Smooth muscle cell (in vitro differentiated cells): Measurements from ENCODE around the gene WASL. TPM values are rescaled to one million over a fixed set of nuclear protein-coding genes. Genes with fewer than 3 reads are reported as not detected.

Source experiments
- DNase-seq: peaks from one replicate; lab custom pipeline; 2025; ENCODE audit not compliant: unreplicated experiment; lab: John Stamatoyannopoulos, UW
- H2AFZ ChIP-seq: fragments of 200-600 bp; sonication (generic); 2 replicates; pipeline ENCODE4 v1.6.0; 2016; ENCODE audit warnings: antibody characterized with exemption, low read depth, mild to moderate bottlenecking
- H3F3A ChIP-seq: fragments of 200-600 bp; sonication (generic); 2 replicates; pipeline ENCODE4 v1.6.0; 2017; ENCODE audit warnings: antibody characterized with exemption, low read depth
- H3K27ac ChIP-seq: fragments of 200-600 bp; sonication (generic); 2 replicates; pipeline ENCODE4 v1.5.1; 2016; ENCODE audit warnings: low read depth, mild to moderate bottlenecking
- H3K27me3 ChIP-seq: fragments of 200-600 bp; sonication (generic); 2 replicates; pipeline ENCODE4 v1.6.1; 2016; ENCODE audit warnings: low read depth, mild to moderate bottlenecking
- H3K36me3 ChIP-seq: fragments of 200-600 bp; sonication (generic); 2 replicates; pipeline ENCODE4 v1.5.1; 2016; ENCODE audit warnings: low read depth
- H3K4me1 ChIP-seq: fragments of 200-600 bp; sonication (generic); 2 replicates; pipeline ENCODE4 v1.5.1; 2016; ENCODE audit warnings: low read depth
- H3K4me2 ChIP-seq: fragments of 200-600 bp; sonication (generic); 2 replicates; pipeline ENCODE4 v1.6.0; 2016; ENCODE audit warnings: mild to moderate bottlenecking
- H3K4me3 ChIP-seq: fragments of 200-600 bp; sonication (generic); 2 replicates; pipeline ENCODE4 v1.5.1; 2016; ENCODE audit warnings: mild to moderate bottlenecking
- H3K79me2 ChIP-seq: fragments of 200-600 bp; sonication (generic); 2 replicates; pipeline ENCODE4 v1.6.0; 2016; ENCODE audit warnings: low read depth, mild to moderate bottlenecking
- H3K9ac ChIP-seq: fragments of 200-600 bp; sonication (generic); 2 replicates; pipeline ENCODE4 v1.6.0; 2016; ENCODE audit warnings: low read depth
- H3K9me3 ChIP-seq: fragments of 200-600 bp; sonication (generic); replicated peaks from 2 replicates; pipeline ENCODE4 v1.5.1; 2016; ENCODE audit warnings: low read depth
- H4K20me1 ChIP-seq: fragments of 200-600 bp; sonication (generic); 2 replicates; pipeline ENCODE4 v1.6.0; 2016; ENCODE audit warnings: low read depth
- WGBS: methylation state at CpG from one replicate; pipeline ENCODE4 v1.1.7; 2016; ENCODE audit warnings: low lambda C conversion rate; 5-methylcytosine and 5-hydroxymethylcytosine counted together
- polyA plus RNA-seq: library from polyadenylated mRNA; unstranded; fragments of >200 nt; fragmentation: Nextera tagmentation; extraction: Ambion mirVana; gene quantifications from 2 replicates; pipeline ENCODE4 v1.2.1, GENCODE V29; 2016
- total RNA-seq: library from RNA; depleted of rRNA; stranded (reverse); fragments of >200 nt; gene quantifications from 2 replicates; pipeline ENCODE4 v1.2.3, GENCODE V29; 2014
- TF ChIP-seq, protein P1 (sequence below): fragments of 200-600 bp; sonication (generic); IDR thresholded peaks from 2 replicates; pipeline ENCODE4 v1.5.1; 2017; ENCODE audit warnings: borderline replicate concordance, mild to moderate bottlenecking, antibody characterized with exemption; ENCODE audit not compliant: insufficient read depth, poor library complexity, severe bottlenecking

The WASL gene
- total and polyA plus RNA-seq, 2 experiments from 2014 or later = 22.7 to 35.3 TPM

GRCh38 chr7:123750389-123751230 is 1.8 kb upstream of the WASL start:
- Histone ChIP-seq H3K27me3 (no peaks in the 10 kb centered on the region), H3K4me2 (peak overlapping the region; percentile 95), H3K79me2 (peaks cover 32% of the 10 kb centered on the region), H3K9me3 (no peaks in the 10 kb centered on the region), H4K20me1 (peaks cover 24% of the 10 kb centered on the region), H3K4me1 (peaks cover 35% of the 10 kb centered on the region), H3K9ac (no peak overlapping the region), H3F3A (peaks cover 23% of the 10 kb centered on the region), H2AFZ (no peak overlapping the region), H3K27ac (peak overlapping the region; percentile 98), H3K36me3 (no peaks in the 10 kb centered on the region), H3K4me3 (peak overlapping the region; percentile 82)
- no peak for DNase-seq
- TF ChIP-seq, protein P1, sequence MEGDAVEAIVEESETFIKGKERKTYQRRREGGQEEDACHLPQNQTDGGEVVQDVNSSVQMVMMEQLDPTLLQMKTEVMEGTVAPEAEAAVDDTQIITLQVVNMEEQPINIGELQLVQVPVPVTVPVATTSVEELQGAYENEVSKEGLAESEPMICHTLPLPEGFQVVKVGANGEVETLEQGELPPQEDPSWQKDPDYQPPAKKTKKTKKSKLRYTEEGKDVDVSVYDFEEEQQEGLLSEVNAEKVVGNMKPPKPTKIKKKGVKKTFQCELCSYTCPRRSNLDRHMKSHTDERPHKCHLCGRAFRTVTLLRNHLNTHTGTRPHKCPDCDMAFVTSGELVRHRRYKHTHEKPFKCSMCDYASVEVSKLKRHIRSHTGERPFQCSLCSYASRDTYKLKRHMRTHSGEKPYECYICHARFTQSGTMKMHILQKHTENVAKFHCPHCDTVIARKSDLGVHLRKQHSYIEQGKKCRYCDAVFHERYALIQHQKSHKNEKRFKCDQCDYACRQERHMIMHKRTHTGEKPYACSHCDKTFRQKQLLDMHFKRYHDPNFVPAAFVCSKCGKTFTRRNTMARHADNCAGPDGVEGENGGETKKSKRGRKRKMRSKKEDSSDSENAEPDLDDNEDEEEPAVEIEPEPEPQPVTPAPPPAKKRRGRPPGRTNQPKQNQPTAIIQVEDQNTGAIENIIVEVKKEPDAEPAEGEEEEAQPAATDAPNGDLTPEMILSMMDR = no peak
- 92% methylated on average over 2 of the region's 2 CpGs for whole genome bisulfite sequencing

DNA sequence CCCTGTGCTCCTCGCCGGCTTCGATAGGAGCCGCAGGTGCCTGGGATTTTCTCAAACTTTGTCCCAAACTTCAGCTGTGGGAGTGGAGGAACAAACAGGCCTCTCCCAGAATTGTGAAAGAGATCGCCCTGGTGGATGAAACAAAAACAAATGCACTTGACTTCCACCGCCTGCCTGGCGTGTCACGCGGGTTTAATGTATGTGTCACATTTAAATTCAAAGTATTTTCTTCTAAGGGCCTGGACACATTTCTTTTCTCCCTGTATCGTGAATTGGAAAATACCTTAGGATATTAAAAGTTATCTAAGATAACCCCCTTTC is 694 bp upstream of the WASL start:
- Histone ChIP-seq H3K27ac (peak overlapping the region; percentile 98), H3K9me3 (no peaks in the 10 kb centered on the region), H2AFZ (peak overlapping the region; percentile 77), H3K4me1 (peaks cover 41% of the 10 kb centered on the region), H3K4me2 (peak overlapping the region; percentile 95), H3K9ac (peak overlapping the region; percentile 96), H3K36me3 (no peaks in the 10 kb centered on the region), H3K79me2 (peaks cover 43% of the 10 kb centered on the region), H4K20me1 (peaks cover 35% of the 10 kb centered on the region), H3K4me3 (peak overlapping the region; percentile 82), H3K27me3 (no peaks in the 10 kb centered on the region), H3F3A (peaks cover 23% of the 10 kb centered on the region)
- TF ChIP-seq, protein P1 = no peak
- under 1% methylated on average over 10 of the region's 10 CpGs for WGBS
- no peak for DNase-seq

DNA sequence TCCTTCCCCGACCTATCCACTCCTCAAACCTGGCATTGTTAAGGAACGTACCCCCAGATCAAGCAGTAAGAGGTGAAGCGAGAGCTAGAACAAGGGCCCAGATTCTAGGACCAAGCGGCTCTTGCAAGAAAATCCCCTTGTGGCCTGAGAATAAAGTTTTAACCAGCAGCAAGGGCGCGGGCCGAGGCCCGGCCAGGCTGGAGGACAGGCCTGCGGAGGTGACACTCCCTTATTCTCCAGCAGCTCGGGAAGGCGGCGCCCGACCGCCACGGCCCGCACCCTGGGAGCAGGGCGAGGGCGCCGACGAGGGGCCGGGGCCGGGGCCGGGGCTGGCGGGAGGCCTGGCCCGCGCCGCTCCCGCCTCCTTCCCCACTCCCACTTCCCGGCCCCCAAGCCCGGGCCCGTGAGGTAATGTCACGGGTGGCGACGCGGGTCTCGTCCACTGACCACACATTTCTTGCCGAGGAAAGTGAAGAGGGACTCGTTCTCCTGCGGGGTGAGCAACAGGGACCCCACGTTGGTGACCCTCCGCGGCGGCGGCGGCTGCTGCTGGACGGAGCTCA is 551 bp downstream of the WASL start:
- no peaks in the 10 kb centered on the region for H3K36me3 ChIP-seq
- no peaks in the 10 kb centered on the region for H3K27me3 ChIP-seq
- H2AFZ ChIP-seq = peak overlapping the region; percentile 77
- H3K4me2 ChIP-seq = peak overlapping the region; percentile 95
- WGBS = 1% methylated on average over 33 of the region's 46 CpGs
- H3K79me2 ChIP-seq = peaks cover 55% of the 10 kb centered on the region
- TF ChIP-seq, protein P1 = no peak
- peak overlapping the region; percentile 96 for H3K9ac ChIP-seq
- DNase-seq = peak; percentile 43
- peaks cover 48% of the 10 kb centered on the region for H3K4me1 ChIP-seq
- H3K9me3 ChIP-seq = no peaks in the 10 kb centered on the region
- peak overlapping the region; percentile 98 for H3K27ac ChIP-seq
- H3F3A ChIP-seq = peaks cover 23% of the 10 kb centered on the region
- H4K20me1 ChIP-seq = peaks cover 48% of the 10 kb centered on the region
- peak overlapping the region; percentile 82 for H3K4me3 ChIP-seq
